OCI-LY7 (cell line): ENCODE data around the gene MAP7D2.

ENCODE experiments used
- EZH2phosphoT487 ChIP-seq: fragments of 200-600 bp; sonication (generic); IDR thresholded peaks from 2 replicates; pipeline ENCODE4 v1.6.1; 2018; ENCODE audit warnings: low read depth, borderline replicate concordance, mild to moderate bottlenecking, mixed run types, antibody characterized with exemption, low read length, moderate library complexity, mixed read lengths
- TF ChIP-seq, protein P1 (sequence below): fragments of 200-600 bp; sonication (generic); conservative IDR thresholded peaks from 2 replicates; pipeline ENCODE4 v1.5.1; 2014; ENCODE audit warnings: mild to moderate bottlenecking, antibody characterized with exemption, low read length, moderate library complexity, mixed read lengths

DNA sequence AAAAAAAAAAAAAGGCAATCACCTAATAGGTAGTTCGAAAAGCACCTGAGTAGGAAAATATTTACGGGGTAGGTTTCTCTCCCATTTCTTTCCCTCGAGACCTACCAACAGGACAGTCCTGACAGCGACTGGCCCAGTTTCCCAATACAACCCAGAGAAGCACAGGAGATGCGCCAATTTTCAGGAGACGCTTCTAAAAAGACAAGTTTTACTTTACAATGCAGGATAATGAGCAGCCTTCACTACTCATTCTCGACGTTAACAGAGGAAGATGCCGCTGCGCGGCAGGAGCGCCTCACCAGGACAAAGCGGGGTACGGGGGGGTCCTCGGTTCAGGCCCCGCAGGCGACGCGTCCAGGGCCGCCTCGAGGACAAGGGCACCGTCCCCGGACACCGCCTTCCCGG, 126.6 kb downstream of the MAP7D2 start:
- TF ChIP-seq, protein P1, sequence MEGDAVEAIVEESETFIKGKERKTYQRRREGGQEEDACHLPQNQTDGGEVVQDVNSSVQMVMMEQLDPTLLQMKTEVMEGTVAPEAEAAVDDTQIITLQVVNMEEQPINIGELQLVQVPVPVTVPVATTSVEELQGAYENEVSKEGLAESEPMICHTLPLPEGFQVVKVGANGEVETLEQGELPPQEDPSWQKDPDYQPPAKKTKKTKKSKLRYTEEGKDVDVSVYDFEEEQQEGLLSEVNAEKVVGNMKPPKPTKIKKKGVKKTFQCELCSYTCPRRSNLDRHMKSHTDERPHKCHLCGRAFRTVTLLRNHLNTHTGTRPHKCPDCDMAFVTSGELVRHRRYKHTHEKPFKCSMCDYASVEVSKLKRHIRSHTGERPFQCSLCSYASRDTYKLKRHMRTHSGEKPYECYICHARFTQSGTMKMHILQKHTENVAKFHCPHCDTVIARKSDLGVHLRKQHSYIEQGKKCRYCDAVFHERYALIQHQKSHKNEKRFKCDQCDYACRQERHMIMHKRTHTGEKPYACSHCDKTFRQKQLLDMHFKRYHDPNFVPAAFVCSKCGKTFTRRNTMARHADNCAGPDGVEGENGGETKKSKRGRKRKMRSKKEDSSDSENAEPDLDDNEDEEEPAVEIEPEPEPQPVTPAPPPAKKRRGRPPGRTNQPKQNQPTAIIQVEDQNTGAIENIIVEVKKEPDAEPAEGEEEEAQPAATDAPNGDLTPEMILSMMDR, result no peak
- TF ChIP-seq EZH2phosphoT487, result no peak
